H1 (cell line): ENCODE results near the gene SLC43A1. TPM values are rescaled to one million over a fixed set of nuclear protein-coding genes. Genes with fewer than 3 reads are reported as not detected.

Experiments used
- HDAC2 ChIP-seq, 2 experiments: fragments of 300-600 bp in 1 of 2; sonication (generic) in 1 of 2; IDR thresholded peaks; 2 replicates each; pipeline ENCODE4 v1.6.1; 2011 to 2012; ENCODE audit warnings: low read depth in 2 of 2, low read length in 2 of 2, mild to moderate bottlenecking in 2 of 2, moderate library complexity in 2 of 2, borderline replicate concordance in 1 of 2, inconsistent platforms in 1 of 2
- HDAC6 ChIP-seq: IDR thresholded peaks from one replicate; pipeline ENCODE4 v1.7.1; 2012; ENCODE audit warnings: low read depth, mild to moderate bottlenecking, inconsistent platforms, low read length, moderate library complexity
- KDM4A ChIP-seq: IDR thresholded peaks from one replicate; pipeline ENCODE4 v1.7.1; 2012; ENCODE audit warnings: low read depth, mild to moderate bottlenecking, moderate library complexity, low read length, inconsistent platforms; ENCODE audit not compliant: severe bottlenecking
- MAFK ChIP-seq: IDR thresholded peaks from 2 replicates; pipeline ENCODE4 v1.6.1; 2012; ENCODE audit warnings: low read depth, mild to moderate bottlenecking, improper control_type of control experiment, low read length
- USF2 ChIP-seq: IDR thresholded peaks from 2 replicates; pipeline ENCODE4 v1.6.1; 2011; ENCODE audit warnings: low read length, improper control_type of control experiment
- polyA plus RNA-seq, 7 experiments: library from polyadenylated mRNA; depleted of rRNA in 3 of 7; stranded (reverse) in 5 of 7; unstranded in 2 of 7; fragments of >200 nt in 5 of 7; fragments of 200-250 nt in 2 of 7; gene quantifications; 1 replicate in 5 of 7; 2 replicates in 1 of 7; 4 replicates in 1 of 7; pipeline versions ENCODE4 v1.2.1 to v1.2.3, GENCODE V29; 2011 to 2013; ENCODE audit warnings: missing spikeins in 2 of 7, mixed read lengths in 2 of 7
- total RNA-seq: library from RNA; stranded (reverse); fragmentation: NEBNext Ultra II Directional; extraction: Animal tissue kit (Norgen Biotek cat#: 25700); gene quantifications from 2 replicates; pipeline ENCODE4 v1.2.1, GENCODE V29; 2021
- TF ChIP-seq, protein P1 (sequence below): IDR thresholded peaks from 2 replicates; pipeline ENCODE4 v1.6.1; 2011; ENCODE audit warnings: low read depth, mild to moderate bottlenecking, low read length; ENCODE audit not compliant: insufficient read depth
- TF ChIP-seq, protein P2 (sequence below): IDR thresholded peaks from 2 replicates; pipeline ENCODE4 v1.6.1; 2012; ENCODE audit warnings: inconsistent platforms

Gene SLC43A1
- total and polyA plus RNA-seq, 2 of the 8 experiments (the other 6 are each of a cell fraction or from before 2014, with no cell fraction given), result 34.5 to 58.0 TPM

DNA sequence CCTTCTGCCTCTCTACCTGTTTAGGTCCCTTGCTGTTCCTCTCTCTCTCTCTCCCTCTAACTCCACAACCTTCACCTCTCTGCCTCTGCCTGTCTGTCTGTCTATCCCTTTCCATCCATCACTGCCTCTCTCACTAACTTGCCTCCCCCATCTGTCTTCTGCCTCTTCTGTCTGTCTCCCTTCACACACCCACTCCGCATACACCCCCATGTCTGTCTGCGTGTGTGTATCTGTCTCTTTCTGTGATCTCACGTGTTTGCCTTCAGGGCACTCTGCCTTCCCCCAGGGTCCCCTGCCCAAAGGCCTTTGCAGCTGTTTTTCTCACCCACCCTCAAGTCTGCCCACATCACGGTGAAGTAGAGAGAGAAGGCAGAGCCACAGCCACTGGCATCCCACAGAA is 47.2 kb downstream of the SLC43A1 start (continued):
- TF ChIP-seq, protein P1, sequence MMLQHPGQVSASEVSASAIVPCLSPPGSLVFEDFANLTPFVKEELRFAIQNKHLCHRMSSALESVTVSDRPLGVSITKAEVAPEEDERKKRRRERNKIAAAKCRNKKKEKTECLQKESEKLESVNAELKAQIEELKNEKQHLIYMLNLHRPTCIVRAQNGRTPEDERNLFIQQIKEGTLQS, result no peak
- TF ChIP-seq HDAC2 (IDR thresholded peaks at IDR 0.05; ENCODE audit: borderline replicate concordance in 1 of 2, low read depth in 2 of 2, low read length in 2 of 2), result no peak
- no peak for TF ChIP-seq MAFK
- no peak for TF ChIP-seq KDM4A
- TF ChIP-seq HDAC6, result no peak
- TF ChIP-seq, protein P2, sequence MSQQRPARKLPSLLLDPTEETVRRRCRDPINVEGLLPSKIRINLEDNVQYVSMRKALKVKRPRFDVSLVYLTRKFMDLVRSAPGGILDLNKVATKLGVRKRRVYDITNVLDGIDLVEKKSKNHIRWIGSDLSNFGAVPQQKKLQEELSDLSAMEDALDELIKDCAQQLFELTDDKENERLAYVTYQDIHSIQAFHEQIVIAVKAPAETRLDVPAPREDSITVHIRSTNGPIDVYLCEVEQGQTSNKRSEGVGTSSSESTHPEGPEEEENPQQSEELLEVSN, result no peak
- TF ChIP-seq USF2, result no peak
